ENCODE results near the gene RASA4B. TPM values are rescaled to one million over a fixed set of nuclear protein-coding genes. Genes with fewer than 3 reads are reported as not detected.
"Not testable (repeated sequence)": the region's sequence is repeated elsewhere in the genome, so short reads cannot be mapped to it uniquely, and the experiment has no call there.

RASA4B gene
- total RNA-seq, 1 donor from 2014 or later: 22.6 TPM

DNA sequence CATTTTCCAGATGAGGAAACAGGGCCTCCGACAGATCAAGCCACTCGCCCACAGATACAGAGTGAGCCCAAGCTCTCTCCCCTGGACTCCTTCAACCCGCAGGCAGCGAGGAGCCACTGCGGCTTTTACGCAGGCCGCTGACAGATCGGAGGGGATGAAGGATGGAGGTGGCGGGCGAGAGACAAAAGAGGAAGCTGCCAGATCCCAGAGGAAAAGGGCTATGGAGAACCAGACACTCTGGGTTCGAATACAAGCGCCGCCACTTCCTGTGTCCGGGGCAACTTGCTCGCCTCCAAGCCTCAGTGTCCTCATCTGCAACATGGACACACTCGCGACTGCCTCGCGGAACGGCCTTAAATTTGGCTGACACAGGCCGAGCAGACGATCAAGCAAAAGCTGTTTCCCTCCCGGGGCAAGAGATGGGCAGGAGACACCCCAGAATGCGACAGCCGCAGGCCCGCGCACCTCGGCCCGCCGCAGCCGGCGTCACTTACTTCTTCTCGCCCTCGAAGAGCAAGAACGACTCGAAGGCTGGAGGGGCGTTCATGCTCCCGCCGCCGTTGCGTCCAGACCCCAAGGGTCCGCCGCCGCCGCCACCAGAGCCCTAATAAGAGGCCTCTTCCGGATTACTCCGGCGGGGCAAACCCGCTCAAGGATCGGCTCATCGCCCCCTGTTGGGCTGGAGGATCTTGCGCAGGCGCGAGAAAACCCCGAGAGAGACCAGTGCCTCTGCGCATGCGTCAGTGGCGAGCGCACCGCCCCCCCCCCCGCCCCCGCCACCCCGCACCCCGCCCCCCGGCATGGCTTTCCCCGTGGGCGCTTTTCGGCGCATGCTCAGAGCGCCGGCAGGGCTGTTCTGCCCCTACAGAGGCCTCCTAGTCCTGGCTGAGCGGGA is 39.0 kb downstream of the RASA4B start, which contains the start of gene POLR2J:
TSS of gene POLR2J (minus strand) at position 609 of the 895 bp plus-strand sequence. CDS start at position 547, 62 bp downstream.
- Histone ChIP-seq H3K27ac (peak within 1 kb of the TSS; percentile 60), H3K36me3 (peaks cover 17% of the 10 kb centered on the region), H3K4me3 (peak within 1 kb of the TSS; percentile 52)
- H3K9me3 ChIP-seq; H3K27me3 ChIP-seq (ENCODE audit: low read depth); H3K4me1 ChIP-seq; intact Hi-C loops (cut with DNase I): not testable (repeated sequence)
- peak; percentile 94 to 98 for ATAC-seq
- TF ChIP-seq, protein P1, sequence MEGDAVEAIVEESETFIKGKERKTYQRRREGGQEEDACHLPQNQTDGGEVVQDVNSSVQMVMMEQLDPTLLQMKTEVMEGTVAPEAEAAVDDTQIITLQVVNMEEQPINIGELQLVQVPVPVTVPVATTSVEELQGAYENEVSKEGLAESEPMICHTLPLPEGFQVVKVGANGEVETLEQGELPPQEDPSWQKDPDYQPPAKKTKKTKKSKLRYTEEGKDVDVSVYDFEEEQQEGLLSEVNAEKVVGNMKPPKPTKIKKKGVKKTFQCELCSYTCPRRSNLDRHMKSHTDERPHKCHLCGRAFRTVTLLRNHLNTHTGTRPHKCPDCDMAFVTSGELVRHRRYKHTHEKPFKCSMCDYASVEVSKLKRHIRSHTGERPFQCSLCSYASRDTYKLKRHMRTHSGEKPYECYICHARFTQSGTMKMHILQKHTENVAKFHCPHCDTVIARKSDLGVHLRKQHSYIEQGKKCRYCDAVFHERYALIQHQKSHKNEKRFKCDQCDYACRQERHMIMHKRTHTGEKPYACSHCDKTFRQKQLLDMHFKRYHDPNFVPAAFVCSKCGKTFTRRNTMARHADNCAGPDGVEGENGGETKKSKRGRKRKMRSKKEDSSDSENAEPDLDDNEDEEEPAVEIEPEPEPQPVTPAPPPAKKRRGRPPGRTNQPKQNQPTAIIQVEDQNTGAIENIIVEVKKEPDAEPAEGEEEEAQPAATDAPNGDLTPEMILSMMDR (IDR thresholded peaks at IDR 0.05): peak; percentile 71
- peak; percentile 96 for DNase-seq

DNA sequence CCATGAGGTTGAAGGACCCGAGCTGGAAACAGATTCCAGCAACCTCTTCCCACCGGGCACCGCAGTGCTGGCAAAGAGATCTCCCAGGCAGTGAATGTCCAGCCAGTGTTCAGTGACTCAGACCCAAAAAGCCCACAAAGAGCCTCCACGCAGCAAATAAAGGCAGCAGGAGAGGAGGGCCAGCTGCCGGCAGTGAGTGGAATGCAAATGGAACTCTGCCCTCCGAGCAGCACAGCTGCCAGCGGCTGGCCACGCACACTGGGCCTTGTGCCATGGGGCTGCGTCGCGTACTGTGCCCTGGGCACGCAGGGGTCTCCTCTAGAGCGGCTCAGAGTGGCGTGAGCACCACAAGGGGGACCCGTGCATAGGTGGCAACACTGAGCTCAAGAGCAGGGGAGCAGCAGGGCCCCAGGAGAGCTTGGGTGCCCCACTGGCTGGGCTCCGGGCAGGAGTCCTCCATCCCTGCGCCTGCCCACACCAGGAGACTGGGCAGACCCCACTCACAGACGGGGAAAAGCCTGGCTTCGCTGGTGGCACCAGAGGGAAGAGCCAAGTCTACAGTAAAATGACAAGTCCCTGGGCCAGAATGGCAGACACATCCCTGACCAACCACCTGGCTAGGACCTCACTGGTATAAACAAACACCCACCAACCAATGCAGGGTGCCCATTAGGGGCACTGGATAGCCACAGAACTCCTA is 42.7 kb downstream of the RASA4B start:
- H3K9me3 ChIP-seq; ATAC-seq; H3K27ac ChIP-seq; H3K4me3 ChIP-seq; intact Hi-C loops (cut with DNase I); H3K27me3 ChIP-seq (ENCODE audit: low read depth); H3K4me1 ChIP-seq: not testable (repeated sequence)
- DNase-seq: peak; percentile 32
- H3K36me3 ChIP-seq: peaks cover 43% of the 10 kb centered on the region

DNA sequence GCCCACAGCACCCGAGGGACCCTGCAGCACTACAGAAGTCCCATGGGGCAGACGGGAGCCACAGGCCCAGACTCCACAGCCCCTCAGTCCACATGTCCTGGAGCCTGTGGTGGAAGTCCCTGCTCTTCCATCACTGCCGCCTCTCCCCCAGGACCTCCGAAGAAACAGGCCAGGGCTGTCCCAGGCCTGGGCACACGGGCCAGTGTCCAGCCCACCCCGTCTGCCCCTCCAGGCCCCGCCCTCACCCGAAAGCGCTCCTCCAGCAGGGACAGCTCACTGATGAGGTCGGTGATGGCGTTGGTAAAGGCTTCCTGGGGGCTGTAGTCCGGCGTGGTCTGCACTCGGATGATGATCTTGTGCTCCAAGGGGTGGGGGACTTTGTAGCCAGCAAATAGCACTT is 43.5 kb downstream of the RASA4B start:
- ATAC-seq; H3K27ac ChIP-seq; H3K4me1 ChIP-seq; intact Hi-C loops (cut with DNase I); H3K9me3 ChIP-seq; H3K4me3 ChIP-seq; H3K27me3 ChIP-seq (ENCODE audit: low read depth): not testable (repeated sequence)
- peaks cover 50% of the 10 kb centered on the region for H3K36me3 ChIP-seq
- DNase-seq: peak; percentile 10

DNA sequence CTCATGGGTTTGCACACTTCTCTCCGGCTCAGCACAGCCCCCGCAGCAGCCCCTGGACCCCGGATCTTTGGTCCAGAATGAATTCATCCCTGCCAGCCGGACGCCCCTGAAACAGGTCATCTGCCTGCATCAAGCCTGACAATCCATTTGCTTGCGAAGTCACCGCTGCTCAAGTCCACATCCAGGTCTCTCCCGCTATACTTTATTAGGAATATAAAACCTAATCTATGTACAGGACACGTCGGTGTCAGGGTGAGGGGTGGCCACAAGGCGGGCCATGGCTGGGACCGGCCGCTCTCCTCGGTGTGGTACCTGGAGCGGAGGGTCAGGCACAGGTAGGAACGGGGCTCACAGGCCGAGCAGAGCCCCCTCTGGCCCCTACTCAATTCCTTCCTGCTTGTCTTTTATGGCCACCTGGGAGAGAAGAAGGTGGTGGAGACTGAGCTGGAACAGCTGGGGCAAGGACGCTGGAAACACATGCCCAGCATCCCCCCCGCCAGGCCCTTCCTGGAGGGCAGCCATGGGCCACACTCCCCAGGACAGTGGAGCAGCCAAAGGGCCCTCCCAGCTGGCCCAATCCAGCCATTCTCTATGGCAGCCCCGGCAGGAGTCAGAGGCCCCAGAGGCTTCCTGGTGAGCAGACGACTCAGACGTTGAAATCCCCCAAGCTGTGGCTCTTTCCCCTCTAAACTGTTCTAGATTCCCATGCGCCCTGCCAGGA is 44.1 kb downstream of the RASA4B start:
- no peak overlapping the region for H3K4me3 ChIP-seq
- DNase-seq: peak; percentile 25
- ATAC-seq: no peak
- H3K27me3 ChIP-seq (ENCODE audit: low read depth): no peaks in the 10 kb centered on the region
- intact Hi-C loops (cut with DNase I): no loop called here
- H3K27ac ChIP-seq: no peak overlapping the region
- H3K4me1 ChIP-seq: peaks cover 5% of the 10 kb centered on the region
- no peaks in the 10 kb centered on the region for H3K9me3 ChIP-seq
- TF ChIP-seq, protein P1 (IDR thresholded peaks at IDR 0.05): no peak
- peaks cover 54% of the 10 kb centered on the region for H3K36me3 ChIP-seq

DNA sequence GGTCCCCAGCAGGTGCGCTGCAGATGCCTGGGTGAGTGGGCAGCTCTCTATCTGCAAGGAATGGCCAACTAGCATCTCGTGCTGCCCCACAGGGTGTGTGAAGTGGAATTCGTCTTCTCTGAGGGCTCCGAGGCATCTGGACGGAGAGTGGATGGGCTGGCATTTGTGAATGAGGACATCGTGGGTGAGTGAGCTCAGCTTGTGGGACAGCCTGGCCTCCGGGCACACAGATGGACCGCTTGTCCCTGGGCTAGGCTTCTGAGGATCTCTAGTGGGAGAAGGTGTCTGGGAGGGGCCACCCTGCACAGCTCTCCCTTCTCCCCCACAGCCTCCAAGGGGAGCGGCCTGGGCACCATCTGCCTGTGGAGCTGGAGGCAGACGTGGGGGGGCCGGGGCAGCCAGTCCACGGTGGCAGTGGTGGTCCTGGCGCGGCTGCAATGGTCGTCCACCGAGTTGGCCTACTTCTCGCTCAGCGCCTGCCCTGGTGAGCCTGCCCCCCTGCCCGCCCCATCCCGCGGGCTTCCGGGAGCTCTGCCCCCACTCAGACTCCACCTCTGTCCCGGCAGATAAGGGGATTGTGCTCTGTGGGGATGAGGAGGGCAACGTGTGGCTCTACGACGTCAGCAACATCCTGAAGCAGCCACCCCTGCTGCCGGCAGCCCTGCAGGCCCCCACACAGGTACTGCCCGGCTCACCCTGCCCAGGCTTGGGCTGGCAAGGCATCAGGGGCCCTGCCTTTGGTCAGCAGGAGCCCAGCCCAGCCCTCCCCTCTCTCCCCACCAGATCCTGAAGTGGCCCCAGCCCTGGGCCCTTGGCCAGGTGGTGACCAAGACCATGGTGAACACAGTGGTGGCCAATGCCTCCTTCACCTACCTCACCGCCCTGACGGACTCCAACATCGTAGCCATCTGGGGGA is 45.2 kb downstream of the RASA4B start:
- Histone ChIP-seq H3K4me3 (no peak overlapping the region), H3K36me3 (peaks cover 63% of the 10 kb centered on the region), H3K9me3 (no peaks in the 10 kb centered on the region), H3K4me1 (no peaks in the 10 kb centered on the region), H3K27ac (no peak overlapping the region), H3K27me3 (ENCODE audit: low read depth) (no peaks in the 10 kb centered on the region)
- TF ChIP-seq, protein P1 (IDR thresholded peaks at IDR 0.05): no peak
- no peak for DNase-seq
- intact Hi-C loops (cut with DNase I): no loop called here
- peak in 1 of 2 donors; percentile 11 for ATAC-seq

Measured in lower lobe of right lung (tissue), 2 donors.